Activated CD8-positive, alpha-beta memory T cell treated with anti-CD3 and anti-CD28 coated beads, Interleukin-2, amount 50 U/mL, for 48 hours (primary cell): ENCODE measurements around the gene PGAM1.
"Not testable (repeated sequence)": the region's sequence is repeated elsewhere in the genome, so short reads cannot be mapped to it uniquely, and the experiment has no call there.

ENCODE experiments used
- DNase-seq: peaks from one replicate; pipeline ENCODE4 v3.0.0-alpha.2; 2020

Gene PGAM1

GRCh38 chr10:97459933-97460332 lies 33.9 kb downstream of the PGAM1 start:
- no peak for DNase-seq

- DNase-seq, result no peak
Measured at GRCh38 chr10:97462309-97462708, 36.3 kb downstream of the PGAM1 start.

- DNase-seq, result no peak
Measured at GRCh38 chr10:97463363-97464132, 37.6 kb downstream of the PGAM1 start.

- no peak for DNase-seq
Measured at GRCh38 chr10:97464226-97464625, 38.2 kb downstream of the PGAM1 start.

- DNase-seq, result no peak
Measured at GRCh38 chr10:97465982-97466381, 40.0 kb downstream of the PGAM1 start.

- DNase-seq, result no peak
Measured at GRCh38 chr10:97466755-97467154, 40.8 kb downstream of the PGAM1 start.

- DNase-seq, result no peak
Measured at GRCh38 chr10:97468162-97468561, 42.2 kb downstream of the PGAM1 start.

- DNase-seq, result not testable (repeated sequence)
Measured at GRCh38 chr10:97468781-97469180, 42.8 kb downstream of the PGAM1 start.

- no peak for DNase-seq
Measured at GRCh38 chr10:97474918-97475317, 48.9 kb downstream of the PGAM1 start.

- no peak for DNase-seq
Measured at GRCh38 chr10:97475936-97476594, 50.1 kb downstream of the PGAM1 start.

GRCh38 chr10:97479410-97479809 lies 53.4 kb downstream of the PGAM1 start:
- DNase-seq, result not testable (repeated sequence)

- no peak for DNase-seq
Measured at GRCh38 chr10:97479939-97480338, 53.9 kb downstream of the PGAM1 start.

GRCh38 chr10:97481071-97481470 lies 55.1 kb downstream of the PGAM1 start:
- no peak for DNase-seq

- DNase-seq, result no peak
Measured at GRCh38 chr10:97482381-97482780, 56.4 kb downstream of the PGAM1 start.
